HEK293 (cell line): ENCODE data around the gene SMIM41.

Experiments used
- KLF16 ChIP-seq: fragments of 450-650 bp; formaldehyde crosslinking; IDR thresholded peaks from 2 replicates; pipeline ENCODE4 v1.5.1; 2017; ENCODE audit warnings: missing biosample characterization, missing genetic modification characterization
- PATZ1 ChIP-seq: fragments of 450-650 bp; formaldehyde crosslinking; IDR thresholded peaks from 2 replicates; pipeline ENCODE4 v1.5.1; 2016; ENCODE audit warnings: missing biosample characterization, missing genetic modification characterization
- ZEB2 ChIP-seq: fragments of 450-650 bp; formaldehyde crosslinking; IDR thresholded peaks from 2 replicates; pipeline ENCODE4 v1.5.1; 2016; ENCODE audit warnings: missing biosample characterization, missing genetic modification characterization
- ZNF174 ChIP-seq: fragments of 450-650 bp; formaldehyde crosslinking; IDR thresholded peaks from 2 replicates; pipeline ENCODE4 v1.5.0; 2017; ENCODE audit warnings: missing biosample characterization, mild to moderate bottlenecking, missing genetic modification characterization
- ZNF341 ChIP-seq: fragments of 450-650 bp; formaldehyde crosslinking; IDR thresholded peaks from 2 replicates; pipeline ENCODE4; 2016; ENCODE audit warnings: low read depth, missing biosample characterization, missing genetic modification characterization
- ZNF354C ChIP-seq: fragments of 450-650 bp; formaldehyde crosslinking; IDR thresholded peaks from 2 replicates; pipeline ENCODE4 v1.5.1; 2016; ENCODE audit warnings: missing biosample characterization, missing genetic modification characterization, low read depth, borderline replicate concordance

GRCh38 chr12:52054231-52054832 lies 25.2 kb upstream of the SMIM41 start:
- TF ChIP-seq KLF16 (tag by site-specific recombination) = no peak
- no peak for TF ChIP-seq ZNF354C (tag by site-specific recombination)
- TF ChIP-seq ZEB2 (tag by site-specific recombination) = no peak
- no peak for TF ChIP-seq ZNF341 (tag by site-specific recombination)
- TF ChIP-seq PATZ1 (tag by site-specific recombination) = no peak
- TF ChIP-seq ZNF174 (tag by site-specific recombination) = no peak
